ENCODE data around the gene SCML2.
"Not testable (repeated sequence)": the region's sequence is repeated elsewhere in the genome, so short reads cannot be mapped to it uniquely, and the experiment has no call there.

Gene SCML2

DNA sequence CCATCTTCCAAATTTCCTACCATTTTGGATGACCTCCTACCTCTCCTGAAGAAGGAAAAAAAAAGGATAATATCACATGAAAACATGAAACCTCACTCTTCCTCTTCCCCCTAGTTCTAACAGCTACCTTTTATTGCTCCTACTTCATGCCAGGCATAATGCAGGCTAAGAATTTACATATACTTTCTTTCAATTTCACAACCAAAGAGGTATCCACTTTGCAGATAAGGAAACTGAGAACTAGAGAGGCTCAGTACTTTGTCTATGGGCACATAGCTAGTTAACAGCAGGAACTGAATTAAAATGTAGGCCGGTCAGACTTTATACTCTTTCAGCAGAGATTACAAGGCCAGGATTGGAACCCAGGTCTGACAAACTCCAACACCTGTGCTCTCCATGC, 99.4 kb downstream of the SCML2 start:
- H3K18ac ChIP-seq (ENCODE audit: low read length): no peak overlapping the region
- H3K79me2 ChIP-seq (ENCODE audit: control insufficient read depth, insufficient read depth, low read length, poor library complexity): no peaks in the 10 kb centered on the region
- WGBS (ENCODE audit: extremely low coverage, insufficient coverage, insufficient read length): no CpG with 5 or more reads among the region's 1 CpG
- H3K9me3 ChIP-seq (ENCODE audit: insufficient read depth, low read depth, low read length): no peaks in the 10 kb centered on the region
- H3K4me2 ChIP-seq (ENCODE audit: low read length): no peak overlapping the region
- H3K4ac ChIP-seq (ENCODE audit: low read depth, low read length): no peak overlapping the region
- H4K91ac ChIP-seq (ENCODE audit: low read depth, low read length): no peak overlapping the region
- no peak overlapping the region for H2AK5ac ChIP-seq (ENCODE audit: low read length)
- no peak overlapping the region for H3K9ac ChIP-seq (ENCODE audit: low read length)
- H3K27me3 ChIP-seq (ENCODE audit: insufficient read depth, low read length): no peaks in the 10 kb centered on the region
- no peaks in the 10 kb centered on the region for H3K79me1 ChIP-seq (ENCODE audit: low read length)
- H4K12ac ChIP-seq (ENCODE audit: low read depth, low read length): no peak overlapping the region
- no peak overlapping the region for H4K8ac ChIP-seq (ENCODE audit: low read depth, low read length)
- H3K4me3 ChIP-seq (ENCODE audit: low read depth, low read length): no peak overlapping the region
- H2BK5ac ChIP-seq (ENCODE audit: low read depth, low read length, poor library complexity): no peak overlapping the region
- no peak overlapping the region for H3K23ac ChIP-seq (ENCODE audit: low read length)
- no peaks in the 10 kb centered on the region for H3K4me1 ChIP-seq (ENCODE audit: control insufficient read depth in 1 of 2, insufficient read depth in 2 of 2, low read length in 2 of 2)
- H3K14ac ChIP-seq (ENCODE audit: low read length): no peak overlapping the region
- no peak overlapping the region for H2AFZ ChIP-seq (ENCODE audit: insufficient read depth, low read length, poor library complexity)
- no peak overlapping the region for H2BK12ac ChIP-seq (ENCODE audit: low read length)
- H2BK120ac ChIP-seq (ENCODE audit: insufficient read depth, low read length, poor library complexity): no peak overlapping the region
- H3K36me3 ChIP-seq (ENCODE audit: control insufficient read depth in 1 of 2, insufficient read depth in 2 of 2, low read length in 2 of 2): no peaks in the 10 kb centered on the region
- no peak for DNase-seq
- no peak overlapping the region for H3K27ac ChIP-seq (ENCODE audit: low read depth, low read length)

DNA sequence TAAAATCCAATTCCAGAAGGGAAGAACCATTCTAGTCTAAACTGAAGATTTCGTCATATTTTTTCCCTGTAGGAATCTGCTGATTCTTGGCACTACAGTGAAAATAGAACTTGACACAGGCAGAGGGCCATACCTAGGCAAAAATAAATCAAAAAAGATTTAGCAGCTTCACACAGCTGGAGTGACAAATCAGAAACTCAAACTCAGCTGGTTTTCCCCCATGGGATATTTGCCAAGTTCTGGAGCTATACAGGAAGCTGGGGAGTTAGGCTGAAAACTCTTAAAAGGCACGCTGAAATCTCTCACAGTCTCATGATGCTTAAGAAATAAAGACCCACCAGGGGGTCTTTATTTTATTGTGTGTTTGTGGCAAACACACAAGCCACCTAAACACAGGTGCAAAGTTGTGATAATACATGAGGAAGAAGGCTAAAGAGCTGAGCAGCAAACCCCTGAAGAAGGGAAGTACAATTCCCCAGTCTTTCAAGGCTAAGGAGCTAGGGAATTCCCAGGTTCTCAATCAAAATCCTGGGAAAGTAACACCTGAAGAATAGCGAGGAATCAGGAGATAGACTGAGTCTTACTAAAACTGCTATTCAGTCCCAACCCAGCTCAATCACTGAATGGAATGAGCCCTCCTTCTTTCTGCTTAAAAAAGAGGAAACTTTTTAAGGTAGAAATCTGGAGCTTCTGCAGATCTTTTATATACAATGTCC, 101.7 kb downstream of the SCML2 start:
- Histone ChIP-seq H3K27ac (ENCODE audit: low read depth, low read length) (no peak overlapping the region), H3K9me3 (ENCODE audit: insufficient read depth, low read depth, low read length) (no peaks in the 10 kb centered on the region), H3K4me3 (ENCODE audit: low read depth, low read length) (no peak overlapping the region), H2BK5ac (ENCODE audit: low read depth, low read length, poor library complexity) (no peak overlapping the region), H3K23ac (ENCODE audit: low read length) (no peak overlapping the region), H2AK5ac (ENCODE audit: low read length) (no peak overlapping the region), H3K79me2 (ENCODE audit: control insufficient read depth, insufficient read depth, low read length, poor library complexity) (no peaks in the 10 kb centered on the region), H4K8ac (ENCODE audit: low read depth, low read length) (no peak overlapping the region), H3K4ac (ENCODE audit: low read depth, low read length) (no peak overlapping the region), H3K18ac (ENCODE audit: low read length) (no peak overlapping the region), H4K12ac (ENCODE audit: low read depth, low read length) (no peak overlapping the region), H2AFZ (ENCODE audit: insufficient read depth, low read length, poor library complexity) (no peak overlapping the region), H3K4me1 (ENCODE audit: control insufficient read depth in 1 of 2, insufficient read depth in 2 of 2, low read length in 2 of 2) (no peaks in the 10 kb centered on the region), H3K79me1 (ENCODE audit: low read length) (no peaks in the 10 kb centered on the region), H3K27me3 (ENCODE audit: insufficient read depth, low read length) (no peaks in the 10 kb centered on the region), H2BK120ac (ENCODE audit: insufficient read depth, low read length, poor library complexity) (no peak overlapping the region), H3K14ac (ENCODE audit: low read length) (no peak overlapping the region), H3K9ac (ENCODE audit: low read length) (no peak overlapping the region), H3K4me2 (ENCODE audit: low read length) (no peak overlapping the region), H4K91ac (ENCODE audit: low read depth, low read length) (no peak overlapping the region), H2BK12ac (ENCODE audit: low read length) (no peak overlapping the region), H3K36me3 (ENCODE audit: control insufficient read depth in 1 of 2, insufficient read depth in 2 of 2, low read length in 2 of 2) (no peaks in the 10 kb centered on the region)
- no peak for DNase-seq
- no CpG with 5 or more reads among the region's 3 CpGs for WGBS (ENCODE audit: extremely low coverage, insufficient coverage, insufficient read length)

DNA sequence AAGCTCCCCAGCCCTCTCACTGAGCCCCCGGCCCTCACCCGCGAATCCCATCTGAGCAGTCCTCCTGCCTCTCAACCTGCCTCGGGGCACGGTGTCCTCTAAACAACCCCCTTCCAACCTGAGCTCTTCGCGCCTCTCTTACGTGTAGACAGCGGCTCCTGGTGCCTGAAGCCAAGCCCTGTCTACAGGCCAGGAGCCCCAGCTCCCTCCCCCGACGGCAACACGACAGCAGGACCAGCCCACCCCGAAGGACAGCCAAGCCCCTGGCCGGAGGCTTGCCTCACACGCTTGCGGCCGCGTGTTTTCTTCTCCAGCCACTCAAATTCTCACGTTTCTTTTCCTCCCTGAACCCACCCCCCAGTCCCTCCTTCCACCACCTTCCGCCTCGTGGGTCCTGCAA, 124.8 kb downstream of the SCML2 start:
- not testable (repeated sequence) for DNase-seq; H3K27ac ChIP-seq (ENCODE audit: low read depth, low read length); H2BK5ac ChIP-seq (ENCODE audit: low read depth, low read length, poor library complexity); H2BK12ac ChIP-seq (ENCODE audit: low read length); H2BK120ac ChIP-seq (ENCODE audit: insufficient read depth, low read length, poor library complexity); H4K91ac ChIP-seq (ENCODE audit: low read depth, low read length); H3K4me1 ChIP-seq (ENCODE audit: control insufficient read depth in 1 of 2, insufficient read depth in 2 of 2, low read length in 2 of 2); H2AK5ac ChIP-seq (ENCODE audit: low read length); H3K4me3 ChIP-seq (ENCODE audit: low read depth, low read length); H3K23ac ChIP-seq (ENCODE audit: low read length); H4K8ac ChIP-seq (ENCODE audit: low read depth, low read length); H3K36me3 ChIP-seq (ENCODE audit: control insufficient read depth in 1 of 2, insufficient read depth in 2 of 2, low read length in 2 of 2); H3K79me1 ChIP-seq (ENCODE audit: low read length); H3K14ac ChIP-seq (ENCODE audit: low read length); H3K9me3 ChIP-seq (ENCODE audit: insufficient read depth, low read depth, low read length); H3K4me2 ChIP-seq (ENCODE audit: low read length); H4K12ac ChIP-seq (ENCODE audit: low read depth, low read length); H3K27me3 ChIP-seq (ENCODE audit: insufficient read depth, low read length); H3K4ac ChIP-seq (ENCODE audit: low read depth, low read length); H2AFZ ChIP-seq (ENCODE audit: insufficient read depth, low read length, poor library complexity); H3K18ac ChIP-seq (ENCODE audit: low read length); H3K9ac ChIP-seq (ENCODE audit: low read length); H3K79me2 ChIP-seq (ENCODE audit: control insufficient read depth, insufficient read depth, low read length, poor library complexity)
- no CpG with 5 or more reads among the region's 21 CpGs for whole genome bisulfite sequencing (ENCODE audit: extremely low coverage, insufficient coverage, insufficient read length)

DNA sequence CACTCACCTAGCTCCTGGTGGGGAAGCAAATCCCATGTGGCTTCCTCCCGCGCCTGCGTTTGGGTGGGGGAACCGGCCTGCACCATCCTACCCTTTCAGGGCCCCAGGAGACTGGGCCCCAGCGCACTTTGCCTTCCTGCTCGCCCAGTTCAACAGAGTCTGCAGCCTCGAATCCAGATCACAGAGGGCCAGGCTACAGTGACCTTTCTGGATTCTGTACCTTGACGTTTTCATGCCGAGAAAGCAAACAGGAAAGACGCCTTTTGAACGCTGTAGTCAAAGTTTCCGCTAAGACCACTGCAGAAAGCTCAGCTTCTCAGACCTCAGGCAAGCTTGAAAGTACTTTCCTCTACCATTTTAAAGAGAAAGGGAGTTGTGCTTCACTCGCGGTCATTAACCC, 126.4 kb downstream of the SCML2 start:
- Histone ChIP-seq H3K79me2 (ENCODE audit: control insufficient read depth, insufficient read depth, low read length, poor library complexity) (no peaks in the 10 kb centered on the region), H2BK5ac (ENCODE audit: low read depth, low read length, poor library complexity) (no peak overlapping the region), H3K4me3 (ENCODE audit: low read depth, low read length) (no peak overlapping the region), H3K9ac (ENCODE audit: low read length) (no peak overlapping the region), H3K9me3 (ENCODE audit: insufficient read depth, low read depth, low read length) (no peaks in the 10 kb centered on the region), H3K4me2 (ENCODE audit: low read length) (no peak overlapping the region), H3K4me1 (ENCODE audit: control insufficient read depth in 1 of 2, insufficient read depth in 2 of 2, low read length in 2 of 2) (no peaks in the 10 kb centered on the region), H2BK120ac (ENCODE audit: insufficient read depth, low read length, poor library complexity) (no peak overlapping the region), H2AFZ (ENCODE audit: insufficient read depth, low read length, poor library complexity) (no peak overlapping the region), H3K79me1 (ENCODE audit: low read length) (no peaks in the 10 kb centered on the region), H3K4ac (ENCODE audit: low read depth, low read length) (no peak overlapping the region), H3K18ac (ENCODE audit: low read length) (no peak overlapping the region), H3K36me3 (ENCODE audit: control insufficient read depth in 1 of 2, insufficient read depth in 2 of 2, low read length in 2 of 2) (no peaks in the 10 kb centered on the region), H2AK5ac (ENCODE audit: low read length) (no peak overlapping the region), H3K27ac (ENCODE audit: low read depth, low read length) (no peak overlapping the region), H2BK12ac (ENCODE audit: low read length) (no peak overlapping the region), H3K27me3 (ENCODE audit: insufficient read depth, low read length) (no peaks in the 10 kb centered on the region), H4K91ac (ENCODE audit: low read depth, low read length) (no peak overlapping the region), H4K8ac (ENCODE audit: low read depth, low read length) (no peak overlapping the region), H3K23ac (ENCODE audit: low read length) (no peak overlapping the region), H3K14ac (ENCODE audit: low read length) (no peak overlapping the region), H4K12ac (ENCODE audit: low read depth, low read length) (no peak overlapping the region)
- no CpG with 5 or more reads among the region's 14 CpGs for WGBS (ENCODE audit: extremely low coverage, insufficient coverage, insufficient read length)
- DNase-seq: no peak

All from trophoblast cell (in vitro differentiated cells and primary cell).